NT2/D1 (cell line): ENCODE results near the gene TRAPPC2.

Experiments
- DNase-seq: peaks from one replicate; pipeline ENCODE4 v3.0.0-alpha.2; 2011; ENCODE audit warnings: low read depth, low spot score
- H3K27me3 ChIP-seq: 2 replicates; pipeline ENCODE4 v1.6.0; 2011; ENCODE audit warnings: mild to moderate bottlenecking; ENCODE audit not compliant: insufficient read length, insufficient read depth
- H3K36me3 ChIP-seq: 2 replicates; pipeline ENCODE4 v1.6.1; 2011; ENCODE audit warnings: mild to moderate bottlenecking, low read length, mixed read lengths; ENCODE audit not compliant: insufficient read depth, insufficient read length
- H3K4me1 ChIP-seq: 2 replicates; pipeline ENCODE4 v1.5.1; 2011; ENCODE audit not compliant: insufficient read depth, insufficient read length
- H3K4me3 ChIP-seq: 2 replicates; pipeline ENCODE4 v1.5.1; 2011; ENCODE audit warnings: low read depth; ENCODE audit not compliant: insufficient read length
- H3K9ac ChIP-seq: 2 replicates; pipeline ENCODE4 v1.6.0; 2011; ENCODE audit warnings: low read depth; ENCODE audit not compliant: insufficient read length
- H3K9me3 ChIP-seq: 2 replicates; pipeline ENCODE4 v1.5.1; 2011; ENCODE audit warnings: mild to moderate bottlenecking, low read length; ENCODE audit not compliant: insufficient read depth
- SUZ12 ChIP-seq: IDR thresholded peaks from 2 replicates; pipeline ENCODE4 v1.6.1; 2011; ENCODE audit not compliant: insufficient read length, insufficient read depth; ENCODE audit errors: extremely low read depth
- YY1 ChIP-seq: IDR thresholded peaks from 2 replicates; pipeline ENCODE4 v1.6.1; 2011; ENCODE audit not compliant: insufficient read length, insufficient read depth
- ZNF274 ChIP-seq: IDR thresholded peaks from 2 replicates; pipeline ENCODE4 v1.6.1; 2011; ENCODE audit warnings: mild to moderate bottlenecking, low read depth, low read length

TRAPPC2 gene

GRCh38 chrX:13666836-13667235 lies 67.6 kb downstream of the TRAPPC2 start:
- Histone ChIP-seq H3K9ac (no peak overlapping the region), H3K9me3 (no peaks in the 10 kb centered on the region), H3K36me3 (peaks cover 3% of the 10 kb centered on the region), H3K27me3 (no peaks in the 10 kb centered on the region), H3K4me1 (no peaks in the 10 kb centered on the region), H3K4me3 (no peak overlapping the region)
- TF ChIP-seq ZNF274: no peak
- TF ChIP-seq YY1: no peak
- no peak for TF ChIP-seq SUZ12
- no peak for DNase-seq

DNA sequence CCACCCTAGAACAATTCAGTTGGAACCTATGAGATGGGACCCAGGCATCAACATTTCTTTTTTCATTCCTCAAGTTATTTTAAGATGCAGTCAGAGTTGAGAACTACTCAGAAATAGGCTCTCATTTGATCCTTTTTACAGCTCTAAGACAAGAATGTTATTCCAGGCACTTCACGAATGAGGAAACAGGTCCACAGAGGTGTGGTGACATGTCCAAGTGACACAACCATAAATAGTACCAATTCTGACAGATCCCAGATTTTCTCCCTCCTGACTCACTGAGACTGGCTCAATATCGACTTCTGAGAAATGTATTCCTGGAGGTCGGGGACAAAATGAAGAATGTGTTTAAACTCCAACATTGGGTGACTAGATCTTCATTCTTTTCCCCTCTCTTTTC lies 70.4 kb downstream of the TRAPPC2 start:
- H3K9ac ChIP-seq: no peak overlapping the region

DNA sequence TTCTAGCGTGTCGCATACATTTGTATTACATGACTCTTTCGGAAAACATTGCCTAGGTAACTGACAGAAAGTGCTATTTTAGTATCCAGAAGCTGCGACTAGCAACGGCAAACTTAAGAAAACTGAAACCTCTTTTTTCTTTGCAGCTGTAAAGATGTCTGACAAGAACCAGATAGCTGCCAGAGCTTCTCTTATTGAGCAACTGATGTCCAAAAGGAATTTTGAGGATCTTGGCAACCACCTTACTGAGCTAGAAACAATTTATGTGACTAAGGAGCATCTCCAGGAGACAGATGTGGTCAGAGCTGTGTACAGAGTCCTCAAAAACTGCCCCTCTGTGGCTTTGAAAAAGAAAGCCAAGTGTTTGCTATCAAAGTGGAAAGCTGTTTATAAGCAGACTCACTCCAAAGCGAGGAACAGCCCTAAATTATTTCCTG lies 72.0 kb downstream of the TRAPPC2 start:
- no peak overlapping the region for H3K4me3 ChIP-seq
- H3K4me1 ChIP-seq: no peaks in the 10 kb centered on the region

More for the DNA sequence above, 70.4 kb downstream of the TRAPPC2 start:
- peaks cover 3% of the 10 kb centered on the region for H3K36me3 ChIP-seq
- H3K4me1 ChIP-seq: no peaks in the 10 kb centered on the region
- TF ChIP-seq ZNF274 (no peak), SUZ12 (no peak), YY1 (no peak)
- no peaks in the 10 kb centered on the region for H3K27me3 ChIP-seq
- no peak overlapping the region for H3K4me3 ChIP-seq
- no peaks in the 10 kb centered on the region for H3K9me3 ChIP-seq
- DNase-seq: no peak

More for the DNA sequence above, 72.0 kb downstream of the TRAPPC2 start:
- no peaks in the 10 kb centered on the region for H3K9me3 ChIP-seq
- TF ChIP-seq ZNF274 (no peak), SUZ12 (no peak), YY1 (no peak)
- H3K36me3 ChIP-seq: peaks cover 3% of the 10 kb centered on the region
- DNase-seq: no peak
- no peaks in the 10 kb centered on the region for H3K27me3 ChIP-seq
- H3K9ac ChIP-seq: no peak overlapping the region
